K562 (cell line): ENCODE measurements around the gene TBC1D12. TPM values are rescaled to one million over a fixed set of nuclear protein-coding genes. Genes with fewer than 3 reads are reported as not detected.

Source experiments
- ARID1B ChIP-seq: fragments of 450-650 bp; IDR thresholded peaks from 2 replicates; pipeline ENCODE4 v1.6.1; 2016; ENCODE audit warnings: antibody characterized with exemption, mild to moderate bottlenecking, inconsistent platforms
- CHD4 ChIP-seq: fragments of 200-600 bp; sonication (generic); IDR thresholded peaks from 3 replicates; pipeline ENCODE4 v1.6.1; 2012; ENCODE audit warnings: low read depth, mild to moderate bottlenecking, mixed read lengths, low read length, inconsistent platforms; ENCODE audit not compliant: insufficient read depth, insufficient replicate concordance, poor library complexity, severe bottlenecking
- CUX1 ChIP-seq: fragments of 200-800 bp; sonication (Bioruptor generic); IDR thresholded peaks from 2 replicates; pipeline ENCODE4 v1.6.1; 2016; ENCODE audit warnings: missing genetic modification characterization, missing compliant biosample characterization
- CXXC5 ChIP-seq: fragments of 250-450 bp; sonication (Bioruptor Pico); IDR thresholded peaks from 2 replicates; pipeline ENCODE4 v1.8.0; 2022; ENCODE audit warnings: inconsistent platforms, mild to moderate bottlenecking, moderate library complexity
- PHF21A ChIP-seq: fragments of 450-650 bp; IDR thresholded peaks from 2 replicates; pipeline ENCODE4 v1.6.1; 2017; ENCODE audit warnings: low read depth, borderline replicate concordance
- POLR2H ChIP-seq: IDR thresholded peaks from 2 replicates; pipeline ENCODE4 v1.6.1; 2016; ENCODE audit warnings: missing genetic modification characterization, low read depth, mild to moderate bottlenecking, control low read depth, missing compliant biosample characterization, moderate library complexity
- SMAD2 ChIP-seq: fragments of 150-350 bp; IDR thresholded peaks from 2 replicates; pipeline ENCODE4 v1.6.1; 2014; ENCODE audit warnings: low read depth, mild to moderate bottlenecking, low read length
- ZNF277 ChIP-seq: fragments of 250-450 bp; sonication (Bioruptor Pico); IDR thresholded peaks from 2 replicates; pipeline ENCODE4 v1.8.0; 2022; ENCODE audit warnings: inconsistent platforms, mild to moderate bottlenecking, moderate library complexity, borderline replicate concordance
- ZNF398 ChIP-seq: fragments of 250-450 bp; sonication (Bioruptor Pico); IDR thresholded peaks from 2 replicates; pipeline ENCODE4 v1.8.0; 2021; ENCODE audit warnings: moderate library complexity, mild to moderate bottlenecking, inconsistent platforms
- ZNF609 ChIP-seq: sonication (generic); formaldehyde crosslinking; IDR thresholded peaks from 2 replicates; pipeline ENCODE4 v1.8.1; 2023; ENCODE audit warnings: missing genetic modification reagents, mild to moderate bottlenecking, borderline replicate concordance
- ZNF717 ChIP-seq: fragments of 250-450 bp; sonication (Bioruptor Pico); IDR thresholded peaks from 2 replicates; pipeline ENCODE4 v1.5.0; 2021
- polyA plus RNA-seq, 8 experiments: library from polyadenylated mRNA; depleted of rRNA in 4 of 8; stranded (reverse) in 5 of 8; unstranded in 3 of 8; fragments of >200 nt; fragmentation: Nextera tagmentation in 2 of 8; fragmentation: Illumina TruSeq in 1 of 8; extraction: Ambion mirVana in 2 of 8; extraction: Trizol in 1 of 8; gene quantifications; 2 replicates each; pipeline versions ENCODE4 v1.2.1 to v1.2.3, GENCODE V29; 2011 to 2014; ENCODE audit warnings: inconsistent platforms in 1 of 8, missing spikeins in 1 of 8
- total RNA-seq, 7 experiments: library from RNA; depleted of rRNA in 6 of 7; stranded (reverse); fragments of >200 nt in 6 of 7; fragmentation: Illumina TruSeq in 2 of 7; extraction: Trizol in 2 of 7; gene quantifications; 2 replicates each; pipeline versions ENCODE4 v1.2.1 to v1.2.3, GENCODE V29; 2011 to 2021; ENCODE audit warnings: low replicate concordance in 1 of 7

The TBC1D12 gene
- total and polyA plus RNA-seq, 9 of the 15 experiments (the other 6 are each of a cell fraction or from before 2014, with no cell fraction given), result 2.1 to 6.7 (median 3.9) TPM

- no peak for TF ChIP-seq CHD4
- TF ChIP-seq ZNF398 (CRISPR knock-in tag), result no peak
- TF ChIP-seq ARID1B, result no peak
- TF ChIP-seq ZNF609, result no peak
- TF ChIP-seq PHF21A, result no peak
- no peak for TF ChIP-seq SMAD2
- TF ChIP-seq CXXC5, result peak; percentile 85
- TF ChIP-seq CUX1 (CRISPR knock-in tag), result no peak
- TF ChIP-seq ZNF277 (CRISPR knock-in tag), result no peak
- TF ChIP-seq POLR2H (tag), result no peak
- no peak for TF ChIP-seq ZNF717 (CRISPR knock-in tag)
These were observed 39.7 kb upstream of the TBC1D12 start, which contains the start of gene NOC3L (continued) for GRCh38 chr10:94362360-94363250.
